H1 (cell line): ENCODE results near the gene MGLL. TPM values are rescaled to one million over a fixed set of nuclear protein-coding genes. Genes with fewer than 3 reads are reported as not detected.

Experiments
- NANOG ChIP-seq: IDR thresholded peaks from 2 replicates; pipeline ENCODE4 v1.6.1; 2011; ENCODE audit warnings: low read length, low read depth, mild to moderate bottlenecking, inconsistent platforms; ENCODE audit not compliant: insufficient read depth, poor library complexity, severe bottlenecking
- SIX5 ChIP-seq: IDR thresholded peaks from 2 replicates; pipeline ENCODE4 v1.6.1; 2011; ENCODE audit warnings: mild to moderate bottlenecking, low read depth, low read length
- polyA plus RNA-seq, 7 experiments: library from polyadenylated mRNA; depleted of rRNA in 3 of 7; stranded (reverse) in 5 of 7; unstranded in 2 of 7; fragments of >200 nt in 5 of 7; fragments of 200-250 nt in 2 of 7; gene quantifications; 1 replicate in 5 of 7; 2 replicates in 1 of 7; 4 replicates in 1 of 7; pipeline versions ENCODE4 v1.2.1 to v1.2.3, GENCODE V29; 2011 to 2013; ENCODE audit warnings: missing spikeins in 2 of 7, mixed read lengths in 2 of 7
- total RNA-seq: library from RNA; stranded (reverse); fragmentation: NEBNext Ultra II Directional; extraction: Animal tissue kit (Norgen Biotek cat#: 25700); gene quantifications from 2 replicates; pipeline ENCODE4 v1.2.1, GENCODE V29; 2021

The MGLL gene
- total and polyA plus RNA-seq, 2 of the 8 experiments (the other 6 are each of a cell fraction or from before 2014, with no cell fraction given), result 0.05 to 0.34 TPM

DNA sequence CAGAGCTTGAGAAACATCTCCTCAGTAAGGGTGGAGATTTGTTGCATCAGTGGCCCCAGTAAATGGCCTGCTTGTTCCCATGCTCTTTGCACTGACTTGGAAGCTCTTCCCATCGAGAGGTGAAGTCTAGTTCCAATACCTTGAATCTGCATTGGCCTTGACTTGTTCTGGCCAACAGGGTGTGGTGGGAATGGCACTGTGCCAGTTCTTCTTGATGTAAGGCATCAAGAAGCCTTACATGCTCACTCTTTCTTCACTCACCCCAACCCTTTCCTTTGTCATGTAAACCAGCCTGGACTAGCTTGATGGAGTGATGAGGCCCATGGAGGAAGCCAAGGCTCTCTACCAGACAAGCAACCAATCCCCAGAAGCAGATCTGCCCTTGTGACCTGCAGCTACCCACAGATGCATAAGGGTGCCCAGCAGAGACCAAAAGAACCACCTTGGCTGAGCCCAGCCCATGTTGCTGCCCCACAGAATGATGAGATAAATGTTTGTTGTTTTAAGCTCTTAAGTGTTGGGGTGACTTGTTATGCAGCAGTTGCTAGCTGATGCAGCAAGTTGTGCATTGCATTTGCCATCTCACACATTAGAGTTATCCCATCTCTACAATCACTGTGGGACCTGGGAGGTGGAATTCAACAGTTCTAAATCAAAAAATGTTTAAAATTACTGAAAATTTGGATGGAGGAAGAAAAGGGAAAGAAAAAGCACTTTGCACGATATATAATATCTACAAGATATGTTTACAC, 11.1 kb upstream of the MGLL start (continued):
- no peak for TF ChIP-seq NANOG
- no peak for TF ChIP-seq SIX5
